ENCODE measurements around the gene TDRD10. TPM values are rescaled to one million over a fixed set of nuclear protein-coding genes. Genes with fewer than 3 reads are reported as not detected.

TDRD10 gene
- total and polyA plus RNA-seq, 7 donors, result 0.50 to 2.3 (median 0.84) TPM

DNA sequence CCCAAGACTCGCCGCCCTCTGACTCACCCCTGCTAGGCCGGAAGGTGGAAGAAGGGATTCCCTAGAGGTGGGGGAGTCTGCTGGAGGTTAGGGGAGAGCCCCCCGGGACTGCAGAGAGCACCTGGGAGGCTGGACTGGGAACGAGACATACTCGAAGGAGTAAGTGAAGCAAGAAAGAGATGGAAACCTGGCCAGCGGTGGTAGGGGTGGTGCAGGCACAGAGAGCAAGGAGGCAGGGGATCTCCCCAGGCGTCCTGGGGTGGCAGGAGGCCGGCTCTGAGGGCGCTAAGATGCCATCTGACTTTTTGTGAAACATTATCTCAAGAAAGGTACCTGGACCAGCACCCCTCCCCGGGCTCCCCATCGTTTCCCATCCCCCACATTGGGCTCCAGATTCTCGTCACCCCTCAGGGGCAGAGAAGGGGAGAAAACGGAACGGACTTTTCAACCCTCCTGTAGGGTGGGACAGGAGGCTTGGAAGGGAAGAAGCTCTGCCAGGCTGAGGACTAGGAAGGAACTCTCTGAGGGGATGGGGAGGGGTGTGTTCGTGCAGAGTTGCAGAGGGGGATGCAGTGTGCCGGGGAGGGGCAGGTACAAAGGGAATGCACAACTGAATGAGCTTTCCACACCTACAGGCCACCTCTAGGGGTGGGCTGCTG, 66.3 kb downstream of the TDRD10 start:
- Histone ChIP-seq H3K9me3 (no peaks in the 10 kb centered on the region), H3K27ac (no peak overlapping the region), H3K4me3 (peak overlapping the region; percentile 44), H3K27me3 (ENCODE audit: insufficient read depth in 3 of 3, low read length in 2 of 3) (peaks cover 0 to 6% (median 0%) of the 10 kb centered on the region in 3 donors), H3K4me1 (peaks cover 4% of the 10 kb centered on the region), H3K36me3 (ENCODE audit: insufficient read depth in 1 of 2, low read depth in 1 of 2) (no peaks in the 10 kb centered on the region)
- TF ChIP-seq, protein P1, sequence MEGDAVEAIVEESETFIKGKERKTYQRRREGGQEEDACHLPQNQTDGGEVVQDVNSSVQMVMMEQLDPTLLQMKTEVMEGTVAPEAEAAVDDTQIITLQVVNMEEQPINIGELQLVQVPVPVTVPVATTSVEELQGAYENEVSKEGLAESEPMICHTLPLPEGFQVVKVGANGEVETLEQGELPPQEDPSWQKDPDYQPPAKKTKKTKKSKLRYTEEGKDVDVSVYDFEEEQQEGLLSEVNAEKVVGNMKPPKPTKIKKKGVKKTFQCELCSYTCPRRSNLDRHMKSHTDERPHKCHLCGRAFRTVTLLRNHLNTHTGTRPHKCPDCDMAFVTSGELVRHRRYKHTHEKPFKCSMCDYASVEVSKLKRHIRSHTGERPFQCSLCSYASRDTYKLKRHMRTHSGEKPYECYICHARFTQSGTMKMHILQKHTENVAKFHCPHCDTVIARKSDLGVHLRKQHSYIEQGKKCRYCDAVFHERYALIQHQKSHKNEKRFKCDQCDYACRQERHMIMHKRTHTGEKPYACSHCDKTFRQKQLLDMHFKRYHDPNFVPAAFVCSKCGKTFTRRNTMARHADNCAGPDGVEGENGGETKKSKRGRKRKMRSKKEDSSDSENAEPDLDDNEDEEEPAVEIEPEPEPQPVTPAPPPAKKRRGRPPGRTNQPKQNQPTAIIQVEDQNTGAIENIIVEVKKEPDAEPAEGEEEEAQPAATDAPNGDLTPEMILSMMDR (IDR thresholded peaks at IDR 0.05), result no peak
- intact Hi-C loops (cut with DNase I), result loop anchor here in 1 of 2 donors (5.0 to 10.0 kb wide), 4 partner anchors 97 to 367 kb away; partner anchors contain the start of gene PMVK
- 28 to 36% (median 29%) methylated on average over 17 of the region's 17 CpGs for WGBS, 3 donors
- DNase-seq, result no peak
- ATAC-seq, result peak in 1 of 4 donors; percentile 6

DNA sequence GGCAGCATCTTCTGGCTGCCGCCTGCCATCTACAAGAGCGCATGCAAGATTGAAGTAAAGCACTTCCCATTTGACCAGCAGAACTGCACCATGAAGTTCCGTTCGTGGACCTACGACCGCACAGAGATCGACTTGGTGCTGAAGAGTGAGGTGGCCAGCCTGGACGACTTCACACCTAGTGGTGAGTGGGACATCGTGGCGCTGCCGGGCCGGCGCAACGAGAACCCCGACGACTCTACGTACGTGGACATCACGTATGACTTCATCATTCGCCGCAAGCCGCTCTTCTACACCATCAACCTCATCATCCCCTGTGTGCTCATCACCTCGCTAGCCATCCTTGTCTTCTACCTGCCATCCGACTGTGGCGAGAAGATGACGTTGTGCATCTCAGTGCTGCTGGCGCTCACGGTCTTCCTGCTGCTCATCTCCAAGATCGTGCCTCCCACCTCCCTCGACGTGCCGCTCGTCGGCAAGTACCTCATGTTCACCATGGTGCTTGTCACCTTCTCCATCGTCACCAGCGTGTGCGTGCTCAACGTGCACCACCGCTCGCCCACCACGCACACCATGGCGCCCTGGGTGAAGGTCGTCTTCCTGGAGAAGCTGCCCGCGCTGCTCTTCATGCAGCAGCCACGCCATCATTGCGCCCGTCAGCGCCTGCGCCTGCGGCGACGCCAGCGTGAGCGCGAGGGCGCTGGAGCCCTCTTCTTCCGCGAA, 69.4 kb downstream of the TDRD10 start:
- Histone ChIP-seq H3K4me1 (peaks cover 4% of the 10 kb centered on the region), H3K27me3 (ENCODE audit: insufficient read depth in 3 of 3, low read length in 2 of 3) (peaks cover 0 to 6% (median 0%) of the 10 kb centered on the region in 3 donors), H3K36me3 (ENCODE audit: insufficient read depth in 1 of 2, low read depth in 1 of 2) (no peaks in the 10 kb centered on the region), H3K9me3 (no peaks in the 10 kb centered on the region), H3K27ac (no peak overlapping the region), H3K4me3 (no peak overlapping the region)
- WGBS, 3 donors, result 95 to 96% (median 95%) methylated on average over 59 of the region's 59 CpGs
- TF ChIP-seq, protein P1 (IDR thresholded peaks at IDR 0.05), result no peak
- ATAC-seq (no peak), DNase-seq (no peak)
- intact Hi-C loops (cut with DNase I), result no loop called here

DNA sequence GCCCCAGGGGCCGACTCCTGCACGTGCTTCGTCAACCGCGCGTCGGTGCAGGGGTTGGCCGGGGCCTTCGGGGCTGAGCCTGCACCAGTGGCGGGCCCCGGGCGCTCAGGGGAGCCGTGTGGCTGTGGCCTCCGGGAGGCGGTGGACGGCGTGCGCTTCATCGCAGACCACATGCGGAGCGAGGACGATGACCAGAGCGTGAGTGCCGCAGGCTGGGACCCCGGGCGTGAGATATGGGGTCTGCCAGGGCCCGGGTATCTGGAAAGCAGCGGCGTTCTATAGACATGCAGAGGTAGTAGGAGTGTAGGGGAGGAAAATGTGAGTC, 69.9 kb downstream of the TDRD10 start:
- intact Hi-C loops (cut with DNase I), result no loop called here
- Histone ChIP-seq H3K4me1 (peaks cover 4% of the 10 kb centered on the region), H3K36me3 (ENCODE audit: insufficient read depth in 1 of 2, low read depth in 1 of 2) (no peaks in the 10 kb centered on the region), H3K9me3 (no peaks in the 10 kb centered on the region), H3K4me3 (no peak overlapping the region), H3K27ac (no peak overlapping the region), H3K27me3 (ENCODE audit: insufficient read depth in 3 of 3, low read length in 2 of 3) (peaks cover 0 to 6% (median 0%) of the 10 kb centered on the region in 3 donors)
- TF ChIP-seq, protein P1 (IDR thresholded peaks at IDR 0.05), result no peak
- WGBS, 3 donors, result 89 to 93% (median 89%) methylated on average over 29 of the region's 29 CpGs
- ATAC-seq, result no peak
- no peak for DNase-seq

DNA sequence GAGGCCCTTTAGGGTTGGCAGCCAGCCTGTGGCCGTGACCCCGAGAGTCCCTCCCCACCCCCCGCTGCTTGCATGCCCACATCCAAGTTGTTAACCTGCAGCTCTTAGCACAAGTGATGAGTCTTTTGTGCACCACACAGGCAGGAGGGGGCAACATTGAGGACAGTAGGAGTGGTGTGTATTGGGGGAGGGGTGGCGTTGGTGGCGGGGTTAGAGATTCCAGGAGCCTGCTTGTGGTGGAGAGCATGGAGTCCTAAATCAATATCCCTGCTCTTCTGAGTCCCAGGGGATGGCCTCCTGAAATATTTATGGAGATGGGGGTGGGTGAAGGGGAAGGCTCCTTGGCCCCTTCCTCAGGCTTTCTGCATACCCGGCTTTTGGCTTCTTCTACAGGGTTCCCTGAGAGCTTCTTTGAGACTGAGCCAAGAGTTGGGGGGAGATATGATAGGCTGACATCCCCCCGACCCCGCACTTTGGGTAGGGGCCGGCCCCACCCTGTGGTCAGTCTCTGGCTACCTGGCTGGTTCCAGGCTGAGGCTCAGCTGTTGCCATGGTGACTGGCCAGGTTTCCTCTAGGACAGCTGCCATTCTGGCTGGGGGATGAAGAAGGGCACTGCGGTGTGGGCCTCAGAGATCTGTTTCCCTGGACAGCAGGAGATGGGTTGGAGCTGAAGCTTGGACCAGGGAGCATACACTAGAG, 70.6 kb downstream of the TDRD10 start:
- Histone ChIP-seq H3K27me3 (ENCODE audit: insufficient read depth in 3 of 3, low read length in 2 of 3) (peaks cover 0 to 6% (median 0%) of the 10 kb centered on the region in 3 donors), H3K36me3 (ENCODE audit: insufficient read depth in 1 of 2, low read depth in 1 of 2) (no peaks in the 10 kb centered on the region), H3K9me3 (no peaks in the 10 kb centered on the region), H3K4me3 (no peak overlapping the region), H3K27ac (no peak overlapping the region), H3K4me1 (peaks cover 4% of the 10 kb centered on the region)
- intact Hi-C loops (cut with DNase I), result no loop called here
- WGBS, 3 donors, result 53 to 68% (median 59%) methylated on average over 10 of the region's 10 CpGs
- TF ChIP-seq, protein P1 (IDR thresholded peaks at IDR 0.05), result no peak
- no peak for ATAC-seq
- no peak for DNase-seq

Measured in psoas muscle (tissue), 8 donors.